ENCODE data around the gene MAPK8. TPM values are rescaled to one million over a fixed set of nuclear protein-coding genes. Genes with fewer than 3 reads are reported as not detected.

The MAPK8 gene
- total RNA-seq, 2 experiments from 2014 or later: 44.2 to 45.4 TPM

DNA sequence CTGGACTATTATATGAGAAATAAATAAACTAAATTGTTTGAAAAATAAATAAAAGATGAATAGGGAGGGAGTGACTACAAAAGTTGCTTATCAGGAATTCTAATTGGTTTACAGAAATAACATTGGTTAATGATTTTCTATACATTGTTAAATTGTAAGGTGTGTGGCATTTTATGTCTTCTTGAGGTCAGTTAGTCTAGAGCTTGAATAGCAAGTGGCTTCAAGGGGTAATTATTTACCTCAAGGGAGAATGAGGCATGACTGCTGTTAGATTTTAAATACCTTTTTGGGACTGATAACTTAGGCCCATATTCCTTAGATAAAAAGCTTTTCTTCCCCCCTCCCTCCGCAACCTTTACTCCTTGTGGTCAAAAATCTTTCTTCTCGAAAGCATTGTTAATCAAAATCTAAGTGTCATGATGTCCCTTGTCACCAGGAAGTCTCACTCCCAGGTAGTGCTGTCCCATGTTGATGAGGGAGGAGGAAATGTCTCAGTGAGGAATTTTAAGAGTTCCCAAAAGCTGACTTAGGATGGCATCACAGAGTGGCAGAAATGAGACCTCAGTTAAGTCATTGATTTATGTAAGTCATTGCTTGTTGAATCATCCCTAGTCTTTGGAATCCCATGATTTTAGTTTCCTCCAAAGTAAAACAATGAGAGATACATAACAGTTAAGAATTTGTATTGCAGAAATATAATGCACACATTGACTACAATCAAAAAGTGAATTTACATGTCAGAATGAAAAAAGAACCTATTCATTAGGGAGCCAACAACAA, 71.5 kb downstream of the MAPK8 start:
- intact Hi-C loops (cut with micrococcal nuclease): no loop called here
- DNase-seq: no peak
- peaks cover 15% of the 10 kb centered on the region for H3K36me3 Mint-ChIP-seq
- H3K4me1 Mint-ChIP-seq (ENCODE audit: low read depth): no peaks in the 10 kb centered on the region
- peaks cover 48% of the 10 kb centered on the region for H3K9me3 Mint-ChIP-seq
- CTCF ChIA-PET: no interaction called here
- no peak overlapping the region for H3K27ac Mint-ChIP-seq
- no peak overlapping the region for H3K4me3 Mint-ChIP-seq
- POLR2A ChIA-PET: no interaction called here
- H3K27me3 Mint-ChIP-seq: no peaks in the 10 kb centered on the region

- intact Hi-C loops (cut with micrococcal nuclease): no loop called here
- Mint-ChIP-seq H3K27ac (no peak overlapping the region), H3K36me3 (peaks cover 15% of the 10 kb centered on the region)
These were observed 72.2 kb downstream of the MAPK8 start for GRCh38 chr10:48378675-48379074.

DNA sequence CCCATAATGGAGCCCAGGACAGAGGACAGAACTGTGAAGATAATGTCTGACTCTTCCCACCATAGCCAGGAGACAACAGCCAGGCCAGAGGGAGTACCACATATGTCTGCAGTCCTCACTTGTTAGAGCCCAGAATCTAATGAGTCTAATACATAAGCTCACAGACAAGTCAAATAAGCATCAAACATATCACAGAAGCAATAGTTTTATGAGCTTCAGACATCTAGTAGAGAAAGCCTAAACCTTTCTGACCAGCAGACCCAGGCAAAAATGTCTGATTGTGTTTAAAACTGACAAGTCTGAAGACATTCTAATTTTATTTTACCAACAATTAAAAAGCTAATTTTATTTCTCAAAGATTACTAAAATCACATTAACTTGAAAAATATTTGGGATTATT, 75.5 kb downstream of the MAPK8 start:
- intact Hi-C loops (cut with micrococcal nuclease): no loop called here
- DNase-seq: no peak
- ChIA-PET CTCF (interaction anchor here (0.6 to 1.5 kb wide), 4 partner anchors 9 to 274 kb away, joined by 3 to 5 read pairs (median 4); no protein-coding TSS in a partner anchor), POLR2A (no interaction called here)
- H3K9me3 Mint-ChIP-seq: peaks cover 18% of the 10 kb centered on the region
- H3K27me3 Mint-ChIP-seq: no peaks in the 10 kb centered on the region
- H3K36me3 Mint-ChIP-seq: peaks cover 15% of the 10 kb centered on the region
- no peaks in the 10 kb centered on the region for H3K4me1 Mint-ChIP-seq (ENCODE audit: low read depth)
- no peak overlapping the region for H3K4me3 Mint-ChIP-seq
- H3K27ac Mint-ChIP-seq: no peak overlapping the region

More at GRCh38 chr10:48378675-48379074, 72.2 kb downstream of the MAPK8 start:
- H3K9me3 Mint-ChIP-seq: peaks cover 47% of the 10 kb centered on the region
- ChIA-PET POLR2A (no interaction called here), CTCF (no interaction called here)
- no peak for DNase-seq
- no peaks in the 10 kb centered on the region for H3K4me1 Mint-ChIP-seq (ENCODE audit: low read depth)
- no peaks in the 10 kb centered on the region for H3K27me3 Mint-ChIP-seq
- H3K4me3 Mint-ChIP-seq: no peak overlapping the region

DNA sequence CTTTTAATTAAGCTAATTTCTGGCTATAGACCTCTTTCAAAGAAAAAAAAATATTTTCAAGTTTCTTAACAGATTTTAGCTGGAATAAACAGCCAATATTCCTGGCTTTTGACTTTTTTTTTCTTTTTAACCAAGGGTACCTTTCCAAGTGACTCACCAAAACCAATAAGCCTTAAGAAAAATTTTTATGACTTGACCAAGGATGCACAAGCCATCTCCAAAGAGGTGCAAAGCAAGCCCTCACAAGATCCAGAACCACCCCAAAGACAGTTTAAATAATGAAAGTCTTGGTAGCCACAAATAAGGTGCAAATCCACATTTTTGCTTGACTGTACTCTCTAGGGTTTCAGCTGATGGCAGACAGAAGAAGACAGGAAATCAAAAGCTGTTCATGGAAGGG, 76.5 kb downstream of the MAPK8 start:
- intact Hi-C loops (cut with micrococcal nuclease): no loop called here
- DNase-seq: no peak
- ChIA-PET POLR2A (no interaction called here), CTCF (interaction anchor here (1.4 to 1.5 kb wide), 2 partner anchors 19 to 273 kb away, joined by 5 read pairs; no protein-coding TSS in a partner anchor)
- Mint-ChIP-seq H3K4me3 (no peak overlapping the region), H3K27ac (no peak overlapping the region), H3K9me3 (peaks cover 15% of the 10 kb centered on the region), H3K4me1 (ENCODE audit: low read depth) (peaks cover 7% of the 10 kb centered on the region), H3K36me3 (peaks cover 15% of the 10 kb centered on the region), H3K27me3 (no peaks in the 10 kb centered on the region)

GRCh38 chr10:48383393-48383792, 76.9 kb downstream of the MAPK8 start:
- CTCF ChIA-PET: no interaction called here
- intact Hi-C loops (cut with micrococcal nuclease): no loop called here
- Mint-ChIP-seq H3K4me3 (no peak overlapping the region), H3K4me1 (ENCODE audit: low read depth) (peaks cover 7% of the 10 kb centered on the region), H3K27me3 (no peaks in the 10 kb centered on the region), H3K27ac (no peak overlapping the region), H3K36me3 (peaks cover 12% of the 10 kb centered on the region), H3K9me3 (peaks cover 14% of the 10 kb centered on the region)
- POLR2A ChIA-PET: no interaction called here
- no peak for DNase-seq

- no peak overlapping the region for H3K4me3 Mint-ChIP-seq
- ChIA-PET CTCF (interaction anchor here (1.2 kb wide), 1 partner anchor 274 kb away, joined by 3 read pairs; no protein-coding TSS in a partner anchor), POLR2A (interaction anchor here (1.2 kb wide), 1 partner anchor 20 kb away, joined by 3 read pairs; no protein-coding TSS in a partner anchor)
- DNase-seq: no peak
- H3K9me3 Mint-ChIP-seq: peaks cover 6% of the 10 kb centered on the region
- H3K36me3 Mint-ChIP-seq: peaks cover 8% of the 10 kb centered on the region
- no peak overlapping the region for H3K27ac Mint-ChIP-seq
- intact Hi-C loops (cut with micrococcal nuclease): no loop called here
- H3K4me1 Mint-ChIP-seq (ENCODE audit: low read depth): peaks cover 17% of the 10 kb centered on the region
- no peaks in the 10 kb centered on the region for H3K27me3 Mint-ChIP-seq
These were observed 78.2 kb downstream of the MAPK8 start for GRCh38 chr10:48384699-48384982.

- intact Hi-C loops (cut with micrococcal nuclease): no loop called here
- DNase-seq: no peak
- H3K27ac Mint-ChIP-seq: no peak overlapping the region
- POLR2A ChIA-PET: no interaction called here
- H3K4me1 Mint-ChIP-seq (ENCODE audit: low read depth): peaks cover 51% of the 10 kb centered on the region
- H3K4me3 Mint-ChIP-seq: no peak overlapping the region
- H3K36me3 Mint-ChIP-seq: peaks cover 2% of the 10 kb centered on the region
- no peaks in the 10 kb centered on the region for H3K27me3 Mint-ChIP-seq
- no peaks in the 10 kb centered on the region for H3K9me3 Mint-ChIP-seq
- CTCF ChIA-PET: interaction anchor here (1.5 to 2.7 kb wide), 2 partner anchors 26 to 267 kb away, joined by 6 to 12 read pairs; no protein-coding TSS in a partner anchor
These were observed 82.8 kb downstream of the MAPK8 start for GRCh38 chr10:48389272-48389671.

DNA sequence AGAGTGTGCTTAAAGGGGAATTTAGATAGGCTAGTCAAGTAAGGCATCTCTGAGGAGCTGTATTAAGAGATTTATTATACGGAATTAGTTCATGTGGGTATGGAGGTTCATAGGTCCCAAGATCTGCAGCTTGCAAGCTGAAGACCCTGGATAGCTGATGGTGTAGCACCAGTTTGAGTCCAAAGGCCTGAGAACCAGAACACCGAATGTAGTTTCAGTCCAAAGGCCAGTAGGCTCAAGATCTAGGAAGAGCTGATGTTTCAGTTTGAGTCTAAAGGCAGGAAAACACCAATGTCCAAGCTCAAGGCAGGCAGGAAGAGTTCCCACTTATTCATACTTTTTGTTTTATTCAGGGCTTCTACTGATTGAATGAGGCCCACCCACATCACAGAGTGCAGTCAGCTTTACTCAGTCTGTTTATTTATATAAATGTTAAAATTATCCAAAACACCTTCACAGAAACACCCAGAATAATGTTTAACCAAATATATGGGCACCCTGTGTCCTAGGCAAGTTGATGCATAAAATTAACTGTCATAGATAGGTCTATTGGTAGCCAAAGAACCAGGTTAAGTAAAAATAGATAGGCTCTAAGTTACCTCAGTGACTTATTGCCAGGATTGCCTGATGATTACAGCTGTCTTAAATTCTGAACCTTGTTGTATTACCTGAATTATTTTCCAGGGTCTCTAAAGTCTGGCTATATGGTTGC, 83.5 kb downstream of the MAPK8 start:
- intact Hi-C loops (cut with micrococcal nuclease): loop anchor here (5.0 kb wide), 1 partner anchor 83 kb away; the partner anchor contains the start of gene MAPK8
- Mint-ChIP-seq H3K27ac (no peak overlapping the region), H3K9me3 (no peaks in the 10 kb centered on the region), H3K27me3 (no peaks in the 10 kb centered on the region), H3K4me3 (no peak overlapping the region), H3K4me1 (ENCODE audit: low read depth) (peaks cover 51% of the 10 kb centered on the region), H3K36me3 (peaks cover 2% of the 10 kb centered on the region)
- no peak for DNase-seq
- ChIA-PET CTCF (interaction anchor here (1.5 to 2.7 kb wide), 2 partner anchors 26 to 266 kb away, joined by 6 to 12 read pairs; no protein-coding TSS in a partner anchor), POLR2A (no interaction called here)

DNA sequence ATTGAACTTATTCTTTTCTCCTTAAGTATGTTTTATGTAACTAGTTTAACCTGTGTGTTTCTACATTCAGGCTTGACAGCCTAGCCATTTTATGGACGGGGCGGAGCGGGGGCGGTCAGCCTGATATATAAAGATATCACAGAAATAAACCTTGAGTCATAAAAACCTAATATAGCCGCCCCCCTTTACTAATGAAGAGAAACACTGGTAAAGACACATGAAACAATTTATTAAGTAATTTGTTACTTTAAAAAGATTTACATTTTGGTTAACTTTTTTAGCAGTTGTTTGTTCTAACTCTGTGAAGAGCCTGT, 84.0 kb downstream of the MAPK8 start:
- intact Hi-C loops (cut with micrococcal nuclease): loop anchor here (5.0 kb wide), 1 partner anchor 83 kb away; the partner anchor contains the start of gene MAPK8
- no peaks in the 10 kb centered on the region for H3K27me3 Mint-ChIP-seq
- no peak for DNase-seq
- H3K27ac Mint-ChIP-seq: no peak overlapping the region
- ChIA-PET CTCF (interaction anchor here (1.5 to 2.7 kb wide), 2 partner anchors 27 to 266 kb away, joined by 6 to 12 read pairs; no protein-coding TSS in a partner anchor), POLR2A (no interaction called here)
- H3K4me1 Mint-ChIP-seq (ENCODE audit: low read depth): peaks cover 51% of the 10 kb centered on the region
- no peak overlapping the region for H3K4me3 Mint-ChIP-seq
- no peaks in the 10 kb centered on the region for H3K9me3 Mint-ChIP-seq
- H3K36me3 Mint-ChIP-seq: peaks cover 2% of the 10 kb centered on the region

GRCh38 chr10:48390933-48391845, 84.7 kb downstream of the MAPK8 start:
- Mint-ChIP-seq H3K4me3 (no peak overlapping the region), H3K27ac (no peak overlapping the region), H3K9me3 (no peaks in the 10 kb centered on the region), H3K4me1 (ENCODE audit: low read depth) (peaks cover 51% of the 10 kb centered on the region), H3K27me3 (no peaks in the 10 kb centered on the region), H3K36me3 (no peaks in the 10 kb centered on the region)
- ChIA-PET POLR2A (no interaction called here), CTCF (interaction anchor here (1.5 to 2.7 kb wide), 2 partner anchors 27 to 265 kb away, joined by 6 to 12 read pairs; no protein-coding TSS in a partner anchor)
- DNase-seq: peak; percentile 24
- intact Hi-C loops (cut with micrococcal nuclease): loop anchor here (5.0 kb wide), 1 partner anchor 84 kb away; the partner anchor contains the start of gene MAPK8

DNA sequence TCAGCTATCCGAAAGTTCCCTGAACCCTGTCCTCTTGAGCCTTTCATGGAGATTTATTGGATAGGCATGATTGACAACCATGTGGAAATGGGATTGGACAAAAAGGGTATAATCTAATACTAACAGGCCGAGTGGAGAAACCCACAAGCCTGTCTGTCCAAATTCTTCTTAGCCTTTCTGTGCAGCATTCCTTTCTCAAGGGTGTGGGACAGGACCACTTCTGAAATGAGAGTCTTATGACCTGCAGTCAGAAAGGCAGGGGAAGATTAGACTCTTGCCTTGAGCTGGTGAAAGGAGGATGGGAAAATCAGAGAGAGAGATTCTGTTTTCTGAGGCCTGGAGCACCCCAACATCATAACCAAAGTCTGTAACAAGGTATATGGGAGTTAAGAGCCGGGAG, 85.5 kb downstream of the MAPK8 start:
- ChIA-PET CTCF (interaction anchor here (1.3 kb wide), 1 partner anchor 28 kb away, joined by 4 read pairs; no protein-coding TSS in a partner anchor), POLR2A (no interaction called here)
- Mint-ChIP-seq H3K36me3 (no peaks in the 10 kb centered on the region), H3K9me3 (no peaks in the 10 kb centered on the region), H3K4me1 (ENCODE audit: low read depth) (peaks cover 51% of the 10 kb centered on the region), H3K27me3 (no peaks in the 10 kb centered on the region), H3K4me3 (no peak overlapping the region), H3K27ac (no peak overlapping the region)
- no peak for DNase-seq
- intact Hi-C loops (cut with micrococcal nuclease): loop anchor here (5.0 kb wide), 1 partner anchor 85 kb away; the partner anchor contains the start of gene MAPK8

DNA sequence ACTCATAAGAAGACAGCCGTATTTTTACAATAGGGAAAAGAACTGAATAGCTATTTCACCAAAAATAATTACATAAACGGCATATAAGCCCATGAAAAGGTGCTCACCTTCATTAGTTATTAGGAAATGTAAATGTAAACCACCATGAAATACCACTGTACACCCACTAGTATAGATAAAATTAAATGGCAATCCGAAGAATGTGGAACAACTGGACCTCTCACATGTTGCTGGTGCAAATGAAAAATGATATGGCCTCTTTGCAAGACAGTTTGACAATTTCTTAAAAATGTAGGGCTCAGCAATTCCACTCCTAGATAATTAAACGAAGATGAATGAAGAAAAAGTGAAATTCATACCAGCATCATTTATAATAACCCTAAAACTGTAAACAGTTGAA, 91.8 kb downstream of the MAPK8 start:
- CTCF ChIA-PET: no interaction called here

More for the DNA sequence above, 91.8 kb downstream of the MAPK8 start:
- Mint-ChIP-seq H3K27ac (no peak overlapping the region), H3K9me3 (no peaks in the 10 kb centered on the region), H3K4me1 (ENCODE audit: low read depth) (peaks cover 18% of the 10 kb centered on the region), H3K36me3 (no peaks in the 10 kb centered on the region), H3K4me3 (no peak overlapping the region), H3K27me3 (no peaks in the 10 kb centered on the region)
- no peak for DNase-seq
- POLR2A ChIA-PET: no interaction called here
- intact Hi-C loops (cut with micrococcal nuclease): no loop called here
